ENCODE results near the gene EEF1AKMT3.

The EEF1AKMT3 gene

GRCh38 chr12:57730336-57731067, 41.9 kb upstream of the EEF1AKMT3 start:
- POLR2A ChIA-PET: interaction anchor here (6.9 kb wide), 1 partner anchor 14 kb away, joined by 42 read pairs; the partner anchor contains the start of gene TSPAN31
- DNase-seq (ENCODE audit: extremely low spot score): no peak
- CTCF ChIA-PET: no interaction called here
- TF ChIP-seq BHLHE40 (IDR thresholded peaks at IDR 0.05; ENCODE audit: borderline replicate concordance): no peak

DNA sequence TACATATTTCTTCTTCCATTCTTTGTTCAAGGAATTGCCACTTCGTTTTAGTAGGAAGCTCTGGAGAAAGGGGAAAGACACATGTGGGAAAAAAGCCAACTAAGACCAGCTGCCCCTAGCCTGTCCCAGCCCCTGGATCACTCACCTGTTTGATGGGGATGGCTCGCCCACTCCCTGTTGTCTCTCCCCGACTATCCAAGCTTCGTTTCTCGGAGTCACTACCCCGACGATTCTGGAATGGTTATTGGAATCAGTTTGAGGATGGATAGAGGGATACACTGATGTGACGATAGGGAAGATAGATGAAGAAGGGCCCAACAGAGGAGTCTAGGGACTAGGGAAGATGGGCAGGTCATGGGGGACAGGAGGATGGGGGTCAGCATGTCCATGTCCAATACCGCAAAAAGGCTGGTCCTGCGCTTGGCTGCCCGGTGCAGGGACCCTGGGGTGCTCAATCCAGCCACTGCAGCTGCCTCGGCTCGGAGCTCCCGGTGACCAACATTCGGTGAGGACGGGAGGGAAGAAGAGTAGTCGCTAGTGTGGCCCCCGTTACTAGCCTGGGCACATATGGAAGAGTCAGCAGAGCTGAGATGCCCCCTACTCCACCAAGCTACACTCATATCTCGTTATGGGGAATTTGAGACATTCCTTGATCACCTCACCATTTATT, 40.9 kb upstream of the EEF1AKMT3 start:
- no peak for DNase-seq (ENCODE audit: extremely low spot score)
- TF ChIP-seq CTBP1 (IDR thresholded peaks at IDR 0.05; ENCODE audit: borderline replicate concordance): no peak
- TF ChIP-seq ELF4 (IDR thresholded peaks at IDR 0.05): no peak
- no peak for TF ChIP-seq SP1 (IDR thresholded peaks at IDR 0.05)
- TF ChIP-seq PKNOX1 (IDR thresholded peaks at IDR 0.05): no peak
- TF ChIP-seq BHLHE40 (IDR thresholded peaks at IDR 0.05; ENCODE audit: borderline replicate concordance): no peak
- no peak for TF ChIP-seq ARNT (IDR thresholded peaks at IDR 0.05)
- TF ChIP-seq LEF1 (IDR thresholded peaks at IDR 0.05; ENCODE audit: borderline replicate concordance): no peak
- TF ChIP-seq L3MBTL2 (conservative IDR thresholded peaks at IDR 0.05): no peak
- ChIA-PET POLR2A (interaction anchor here (1.4 to 6.9 kb wide), 2 partner anchors 13 to 119 kb away, joined by 4 to 42 read pairs; partner anchors contain the start of gene TSPAN31), CTCF (no interaction called here)

DNA sequence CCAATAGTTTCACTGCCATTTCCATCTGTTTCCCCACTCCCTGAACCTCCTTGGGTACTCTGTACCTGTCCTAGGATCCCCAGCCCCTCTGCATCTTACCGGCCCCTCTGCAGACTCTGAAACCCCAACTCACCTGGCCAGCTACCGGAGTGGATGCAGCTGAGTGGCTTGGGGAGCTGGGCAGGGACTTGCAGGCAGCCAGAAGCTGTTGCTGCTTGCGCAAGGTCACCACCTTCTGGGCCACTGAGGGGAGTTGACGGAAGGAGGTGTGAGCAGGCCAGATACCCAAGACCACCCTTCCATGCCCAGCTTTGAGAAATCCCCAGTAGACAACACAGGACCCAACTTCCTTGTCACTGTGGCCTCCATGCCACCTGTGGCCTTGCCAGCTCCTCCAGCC, 40.1 kb upstream of the EEF1AKMT3 start:
- no peak for DNase-seq (ENCODE audit: extremely low spot score)
- no peak for TF ChIP-seq TARDBP (IDR thresholded peaks at IDR 0.05)
- no peak for TF ChIP-seq NFRKB (IDR thresholded peaks at IDR 0.05)
- ChIA-PET CTCF (no interaction called here), POLR2A (interaction anchor here (1.4 to 6.9 kb wide), 2 partner anchors 13 to 120 kb away, joined by 4 to 42 read pairs; partner anchors contain the start of gene TSPAN31)

DNA sequence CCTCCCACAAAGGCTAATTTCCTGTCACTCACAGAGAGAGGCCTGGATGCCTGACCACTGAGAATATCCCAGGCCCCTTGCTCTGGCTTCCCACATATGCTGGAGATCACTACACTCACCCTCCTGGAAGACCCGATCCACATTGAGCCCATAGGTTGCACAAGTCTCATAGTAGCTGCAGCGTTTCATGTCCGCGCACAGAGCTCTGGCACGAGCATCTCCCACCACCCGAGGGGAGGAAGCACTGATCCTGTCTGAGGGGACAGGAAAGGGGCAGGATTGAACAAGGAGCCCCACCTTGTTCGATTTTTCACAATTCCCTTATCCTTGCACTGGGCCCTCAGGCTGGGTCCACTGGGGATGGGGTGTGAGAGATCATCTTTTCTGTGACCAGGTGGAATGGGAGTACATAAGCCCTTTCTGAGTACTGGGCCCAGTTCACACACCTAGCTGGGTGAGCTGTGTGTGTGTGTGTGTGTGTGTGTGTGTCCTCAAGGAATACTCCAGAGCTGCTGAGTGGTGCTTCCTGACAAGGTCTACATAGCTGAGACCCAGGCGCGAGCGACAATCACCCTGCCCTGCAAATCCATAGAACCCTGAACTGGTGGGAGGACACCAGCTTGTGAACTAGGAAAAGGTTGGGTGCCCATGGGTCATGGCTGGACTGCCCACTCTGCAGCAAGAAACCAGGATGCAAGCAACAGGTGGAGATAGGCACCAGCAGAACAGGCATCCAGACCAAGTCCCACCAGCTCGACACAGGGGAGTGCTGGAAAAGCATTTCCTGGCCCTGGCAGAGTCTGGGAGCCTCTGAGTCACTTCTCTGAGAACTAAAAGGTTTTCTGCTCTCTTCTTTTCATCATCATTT, 39.5 kb upstream of the EEF1AKMT3 start:
- DNase-seq (ENCODE audit: extremely low spot score): no peak
- POLR2A ChIA-PET: interaction anchor here (0.7 to 6.9 kb wide), 3 partner anchors 9 to 121 kb away, joined by 3 to 42 read pairs (median 4); partner anchors contain the start of gene TSPAN31
- CTCF ChIA-PET: no interaction called here
- TF ChIP-seq HDGF (IDR thresholded peaks at IDR 0.05; ENCODE audit: borderline replicate concordance) (no peak), L3MBTL2 (conservative IDR thresholded peaks at IDR 0.05) (no peak), CTBP1 (IDR thresholded peaks at IDR 0.05; ENCODE audit: borderline replicate concordance) (no peak), FOXM1 (IDR thresholded peaks at IDR 0.05; ENCODE audit: borderline replicate concordance) (no peak), ZNF384 (IDR thresholded peaks at IDR 0.05) (no peak), ELF4 (IDR thresholded peaks at IDR 0.05) (no peak), PKNOX1 (IDR thresholded peaks at IDR 0.05) (no peak), BHLHE40 (IDR thresholded peaks at IDR 0.05; ENCODE audit: borderline replicate concordance) (no peak), FOXA1 (IDR thresholded peaks at IDR 0.05) (no peak), NFRKB (IDR thresholded peaks at IDR 0.05) (no peak), TARDBP (IDR thresholded peaks at IDR 0.05) (no peak), SUZ12 (IDR thresholded peaks at IDR 0.05) (no peak), FOXK2 (IDR thresholded peaks at IDR 0.05) (no peak)

GRCh38 chr12:57733928-57734327, 38.5 kb upstream of the EEF1AKMT3 start:
- ChIA-PET CTCF (interaction anchor here (3.6 kb wide), 1 partner anchor 8 kb away, joined by 25 read pairs; no protein-coding TSS in a partner anchor), POLR2A (interaction anchor here (6.9 kb wide), 1 partner anchor 11 kb away, joined by 42 read pairs; the partner anchor contains the start of gene TSPAN31)

DNA sequence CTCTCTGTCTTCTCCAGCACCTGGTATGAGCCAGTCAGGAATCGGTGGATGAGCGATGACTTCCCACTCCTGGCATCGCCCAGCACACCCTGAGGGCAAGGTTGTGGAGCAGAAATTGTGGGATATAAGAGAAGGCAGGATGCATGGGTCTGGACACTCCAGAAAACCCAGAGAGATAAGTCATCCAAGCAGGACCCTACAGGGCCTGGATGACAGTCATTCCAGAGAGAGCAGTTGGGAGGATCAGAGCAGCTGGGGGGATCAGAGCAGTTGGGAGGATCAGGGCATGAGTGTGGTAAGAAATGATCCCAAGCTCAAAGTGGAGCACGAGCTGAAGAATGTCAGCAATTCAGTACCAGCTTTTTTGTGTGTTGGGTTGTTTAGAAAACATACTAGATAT, 37.8 kb upstream of the EEF1AKMT3 start:
- TF ChIP-seq SUZ12 (IDR thresholded peaks at IDR 0.05): no peak
- TF ChIP-seq SP1 (IDR thresholded peaks at IDR 0.05): no peak
- no peak for TF ChIP-seq FOXA1 (IDR thresholded peaks at IDR 0.05)
- TF ChIP-seq CTBP1 (IDR thresholded peaks at IDR 0.05; ENCODE audit: borderline replicate concordance): no peak
- TF ChIP-seq PKNOX1 (IDR thresholded peaks at IDR 0.05): no peak
- TF ChIP-seq LEF1 (IDR thresholded peaks at IDR 0.05; ENCODE audit: borderline replicate concordance): no peak
- TF ChIP-seq ZNF384 (IDR thresholded peaks at IDR 0.05): no peak
- TF ChIP-seq ELF4 (IDR thresholded peaks at IDR 0.05): no peak
- no peak for TF ChIP-seq FOXK2 (IDR thresholded peaks at IDR 0.05)
- TF ChIP-seq HDGF (IDR thresholded peaks at IDR 0.05; ENCODE audit: borderline replicate concordance): no peak
- no peak for TF ChIP-seq FOXM1 (IDR thresholded peaks at IDR 0.05; ENCODE audit: borderline replicate concordance)
- TF ChIP-seq L3MBTL2 (conservative IDR thresholded peaks at IDR 0.05): no peak
- no peak for TF ChIP-seq ARNT (IDR thresholded peaks at IDR 0.05)
- ChIA-PET POLR2A (interaction anchor here (1.3 to 6.9 kb wide), 3 partner anchors 8 to 14 kb away, joined by 4 to 42 read pairs (median 29); partner anchors contain the start of gene TSPAN31), CTCF (interaction anchor here (3.6 kb wide), 1 partner anchor 9 kb away, joined by 25 read pairs; no protein-coding TSS in a partner anchor)
- no peak for DNase-seq (ENCODE audit: extremely low spot score)

More at GRCh38 chr12:57733928-57734327, 38.5 kb upstream of the EEF1AKMT3 start:
- DNase-seq (ENCODE audit: extremely low spot score): no peak
- no peak for TF ChIP-seq TARDBP (IDR thresholded peaks at IDR 0.05)
- TF ChIP-seq SUZ12 (IDR thresholded peaks at IDR 0.05): no peak
- no peak for TF ChIP-seq L3MBTL2 (conservative IDR thresholded peaks at IDR 0.05)
- TF ChIP-seq ZNF384 (IDR thresholded peaks at IDR 0.05): no peak
